NCI-H146 (cell line): ENCODE data around the gene BCL2L14.
A peak's percentile ranks its signal among the peaks of the same experiment; 100 is the strongest.

Experiments used
- DNase-seq: peaks from one replicate; lab custom pipeline; 2025; lab: John Stamatoyannopoulos, UW

Gene BCL2L14

GRCh38 chr12:12056951-12057350 lies 13.8 kb upstream of the BCL2L14 start:
- DNase-seq, result no peak

- DNase-seq, result no peak
Measured at GRCh38 chr12:12064596-12064995, 6.1 kb upstream of the BCL2L14 start.

- no peak for DNase-seq
Measured at GRCh38 chr12:12068751-12069150, 2.0 kb upstream of the BCL2L14 start.

- no peak for DNase-seq
Measured at GRCh38 chr12:12069821-12070548, 754 bp upstream of the BCL2L14 start.

GRCh38 chr12:12072064-12072760 lies 1.5 kb downstream of the BCL2L14 start:
- peak; percentile 19 for DNase-seq

GRCh38 chr12:12079291-12079690 lies 8.6 kb downstream of the BCL2L14 start:
- no peak for DNase-seq

GRCh38 chr12:12081836-12082497 lies 11.2 kb downstream of the BCL2L14 start:
- peak; percentile 73 for DNase-seq

- DNase-seq, result no peak
Measured at GRCh38 chr12:12083688-12084087, 12.9 kb downstream of the BCL2L14 start.

- DNase-seq, result no peak
Measured at GRCh38 chr12:12086362-12086761, 15.6 kb downstream of the BCL2L14 start.

GRCh38 chr12:12086973-12087692 lies 16.4 kb downstream of the BCL2L14 start:
- no peak for DNase-seq

GRCh38 chr12:12087693-12088034 lies 16.9 kb downstream of the BCL2L14 start:
- no peak for DNase-seq

- no peak for DNase-seq
Measured at GRCh38 chr12:12088147-12088546, 17.4 kb downstream of the BCL2L14 start.

GRCh38 chr12:12088761-12089160 lies 18.0 kb downstream of the BCL2L14 start:
- no peak for DNase-seq

- no peak for DNase-seq
Measured at GRCh38 chr12:12091071-12091470, 20.3 kb downstream of the BCL2L14 start.

GRCh38 chr12:12091977-12092663 lies 21.4 kb downstream of the BCL2L14 start:
- DNase-seq, result peak; percentile 54

GRCh38 chr12:12094481-12094880 lies 23.7 kb downstream of the BCL2L14 start:
- no peak for DNase-seq

- no peak for DNase-seq
Measured at GRCh38 chr12:12095021-12095420, 24.3 kb downstream of the BCL2L14 start.

GRCh38 chr12:12097891-12098690 lies 27.4 kb downstream of the BCL2L14 start:
- no peak for DNase-seq

- no peak for DNase-seq
Measured at GRCh38 chr12:12098691-12099015, 27.9 kb downstream of the BCL2L14 start.

GRCh38 chr12:12099102-12099501 lies 28.4 kb downstream of the BCL2L14 start:
- no peak for DNase-seq

GRCh38 chr12:12107678-12108077 lies 36.9 kb downstream of the BCL2L14 start:
- DNase-seq, result no peak
